GM21360 (cell line): ENCODE results near the gene STMN3.
"Not testable (repeated sequence)": the region's sequence is repeated elsewhere in the genome, so short reads cannot be mapped to it uniquely, and the experiment has no call there.

ENCODE experiments used
- ATAC-seq: cut with Tn5 transposase; IDR thresholded peaks from one replicate; pipeline ENCODE4 v1.9.1; 2021; ENCODE audit warnings: mild to moderate bottlenecking, moderate library complexity; ENCODE audit not compliant: unreplicated experiment

The STMN3 gene

DNA sequence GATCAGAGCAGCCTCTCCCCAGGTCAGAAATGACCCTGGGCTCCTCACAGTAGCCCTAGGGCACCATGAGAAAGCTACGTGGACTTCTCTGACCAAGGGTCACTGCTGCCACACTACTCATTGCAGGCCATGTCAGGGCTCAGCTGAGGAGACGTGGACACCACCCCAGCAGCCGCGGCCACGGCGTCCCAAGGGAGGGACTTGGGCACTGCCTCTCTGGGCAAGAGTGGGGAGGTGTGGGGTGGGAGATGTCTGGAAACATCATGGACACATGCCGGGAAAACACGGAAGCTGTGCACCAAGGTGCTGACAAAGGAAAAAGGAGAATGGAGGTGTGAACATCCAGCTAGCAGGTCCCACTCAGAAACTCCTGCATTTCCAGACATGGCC, 35.4 kb downstream of the STMN3 start:
- ATAC-seq, result no peak

- ATAC-seq, result no peak
Measured at GRCh38 chr20:63617092-63617875, 35.9 kb downstream of the STMN3 start.

DNA sequence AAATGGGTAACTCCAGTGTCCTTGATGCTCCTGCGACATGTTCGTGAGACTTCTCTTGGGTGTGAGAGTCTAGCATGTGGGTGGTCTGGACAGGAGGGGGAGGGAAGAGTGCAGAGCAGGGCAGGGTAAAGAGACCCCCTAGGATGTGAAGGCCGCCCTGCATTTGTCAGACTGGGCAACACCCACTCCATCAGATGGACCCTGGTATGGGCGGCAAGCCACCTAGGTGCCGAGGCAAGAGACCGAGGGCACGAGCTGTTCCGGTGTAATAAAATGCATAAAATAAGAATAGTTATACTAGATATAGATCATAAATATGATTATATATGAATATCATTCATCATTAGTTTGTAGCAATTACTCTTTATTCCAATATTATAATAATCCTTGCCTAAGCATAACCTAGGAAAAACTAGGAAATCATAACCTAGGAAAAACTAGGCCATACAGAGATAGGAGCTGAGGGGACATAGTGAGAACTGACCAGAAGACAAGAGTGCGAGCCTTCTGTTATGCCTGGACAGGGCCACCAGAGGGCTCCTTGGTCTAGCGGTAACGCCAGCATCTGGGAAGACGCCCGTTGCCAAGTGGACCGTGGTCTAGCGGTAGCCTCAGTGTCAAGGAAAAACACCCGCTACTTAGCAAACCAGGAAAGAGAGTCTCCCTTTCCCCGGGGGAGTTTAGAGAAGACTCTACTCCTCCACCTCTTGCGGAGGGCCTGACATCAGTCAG, 39.2 kb downstream of the STMN3 start:
- ATAC-seq, result not testable (repeated sequence)

DNA sequence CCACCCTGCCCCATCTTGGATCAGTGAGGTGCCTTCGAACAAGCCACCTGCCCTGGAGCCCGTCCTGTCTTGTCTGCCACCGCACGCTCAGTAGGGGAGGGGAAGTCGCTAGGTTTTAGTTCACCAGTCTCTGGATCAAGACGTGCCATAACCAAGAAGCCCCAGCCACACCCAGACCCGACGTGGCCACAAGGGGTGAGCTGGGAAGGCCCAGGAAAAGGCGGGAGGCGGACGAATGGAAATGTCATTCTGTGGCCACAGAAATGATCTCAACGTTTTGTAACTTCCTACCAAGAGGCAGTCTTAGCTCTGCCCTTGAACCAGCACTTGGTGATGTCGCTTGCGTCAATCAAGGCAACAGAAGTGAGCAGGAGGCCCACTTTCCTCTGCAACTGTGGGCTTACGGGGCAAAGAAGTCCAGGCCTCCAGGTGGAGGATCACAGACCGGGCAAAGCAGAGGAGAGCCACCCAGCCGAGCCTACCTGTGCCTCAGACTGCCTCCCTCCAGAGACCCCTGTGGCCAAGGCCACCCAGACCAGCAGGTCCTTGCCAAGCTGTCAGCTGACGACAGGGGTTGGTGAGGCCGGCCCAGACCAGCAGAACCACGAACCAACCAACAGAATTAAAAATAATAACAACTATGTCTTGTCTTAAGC, 40.8 kb downstream of the STMN3 start:
- no peak for ATAC-seq

GRCh38 chr20:63611646-63612045, 41.6 kb downstream of the STMN3 start:
- ATAC-seq, result no peak

DNA sequence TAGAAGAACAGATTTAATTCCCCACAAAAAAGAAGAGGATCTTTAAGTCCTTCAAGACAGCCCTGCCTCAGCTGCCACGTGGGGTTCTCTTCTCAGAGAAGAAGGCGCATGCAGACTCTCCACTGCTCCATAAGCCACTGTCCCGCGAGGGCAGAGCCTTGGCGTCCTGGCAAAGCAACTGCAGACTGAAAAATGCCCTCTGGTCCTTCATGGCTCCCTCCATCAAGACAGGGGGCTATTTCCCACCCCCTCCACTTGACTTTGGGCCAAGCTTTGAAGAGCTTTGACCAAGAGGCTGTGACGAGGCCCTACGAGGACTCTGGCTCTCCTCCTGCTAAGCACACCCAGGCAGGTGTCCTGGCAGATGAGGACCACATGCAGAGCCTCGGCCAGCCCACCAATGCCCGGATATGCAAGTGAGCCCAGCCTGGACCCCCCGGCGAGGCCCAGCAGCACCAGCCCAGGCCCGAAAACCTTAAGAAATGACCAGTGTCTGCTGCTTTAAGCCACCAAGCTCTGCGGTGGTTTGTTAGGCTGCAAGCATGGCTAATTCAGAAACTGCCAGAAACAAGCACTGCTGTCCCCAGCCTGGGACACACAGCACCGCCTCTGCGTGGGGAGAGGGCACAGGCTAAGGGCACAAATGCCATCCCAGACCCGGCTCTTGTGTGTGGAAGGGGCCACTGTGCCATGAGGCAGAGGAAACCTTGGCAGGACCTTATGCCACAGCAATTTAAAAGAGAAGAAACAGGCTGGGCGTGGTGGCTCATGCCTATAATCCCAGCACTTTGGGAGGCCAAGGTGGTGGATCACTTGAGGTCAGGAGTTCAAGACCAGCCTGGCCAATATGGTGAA, 42.4 kb downstream of the STMN3 start:
- no peak for ATAC-seq

DNA sequence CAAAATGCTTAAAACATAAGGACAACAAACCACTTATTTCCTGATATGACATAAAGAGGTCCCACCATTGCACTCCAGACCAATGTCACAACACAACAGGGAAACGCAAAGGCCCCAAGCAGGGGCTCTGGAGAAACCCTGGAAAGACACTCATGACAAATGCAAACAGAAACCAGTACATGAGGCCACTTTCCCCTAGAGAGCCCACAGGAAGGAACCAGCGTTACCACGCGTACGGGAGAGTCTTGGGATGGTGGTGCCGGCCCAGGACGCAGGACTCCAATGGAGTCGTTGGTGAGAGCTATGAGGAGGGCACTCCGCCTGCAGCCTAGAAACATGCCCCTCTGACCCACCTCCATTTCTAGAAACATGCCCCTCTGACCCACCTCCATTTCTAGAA, 46.5 kb downstream of the STMN3 start:
- ATAC-seq, result no peak

- no peak for ATAC-seq
Measured at GRCh38 chr20:63602321-63602720, 50.9 kb downstream of the STMN3 start.

DNA sequence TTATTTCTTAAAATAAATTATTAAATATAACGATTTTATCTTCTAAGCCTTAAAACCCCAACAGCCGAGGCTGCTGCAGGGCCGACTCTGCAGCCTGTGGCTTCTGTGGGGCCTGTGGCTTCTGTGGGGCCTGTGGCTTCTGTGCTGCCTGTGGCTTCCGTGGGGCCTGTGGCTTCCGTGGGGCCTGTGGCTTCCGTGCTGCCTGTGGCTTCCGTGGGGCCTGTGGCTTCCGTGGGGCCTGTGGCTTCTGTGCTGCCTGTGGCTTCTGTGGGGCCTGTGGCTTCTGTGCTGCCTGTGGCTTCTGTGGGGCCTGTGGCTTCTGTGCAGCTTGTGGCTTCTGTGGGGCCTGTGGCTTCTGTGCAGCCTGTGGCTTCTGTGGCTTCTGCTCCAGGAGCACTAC, 51.5 kb downstream of the STMN3 start:
- ATAC-seq, result not testable (repeated sequence)

GRCh38 chr20:63599396-63600050, 53.7 kb downstream of the STMN3 start:
- ATAC-seq, result no peak

DNA sequence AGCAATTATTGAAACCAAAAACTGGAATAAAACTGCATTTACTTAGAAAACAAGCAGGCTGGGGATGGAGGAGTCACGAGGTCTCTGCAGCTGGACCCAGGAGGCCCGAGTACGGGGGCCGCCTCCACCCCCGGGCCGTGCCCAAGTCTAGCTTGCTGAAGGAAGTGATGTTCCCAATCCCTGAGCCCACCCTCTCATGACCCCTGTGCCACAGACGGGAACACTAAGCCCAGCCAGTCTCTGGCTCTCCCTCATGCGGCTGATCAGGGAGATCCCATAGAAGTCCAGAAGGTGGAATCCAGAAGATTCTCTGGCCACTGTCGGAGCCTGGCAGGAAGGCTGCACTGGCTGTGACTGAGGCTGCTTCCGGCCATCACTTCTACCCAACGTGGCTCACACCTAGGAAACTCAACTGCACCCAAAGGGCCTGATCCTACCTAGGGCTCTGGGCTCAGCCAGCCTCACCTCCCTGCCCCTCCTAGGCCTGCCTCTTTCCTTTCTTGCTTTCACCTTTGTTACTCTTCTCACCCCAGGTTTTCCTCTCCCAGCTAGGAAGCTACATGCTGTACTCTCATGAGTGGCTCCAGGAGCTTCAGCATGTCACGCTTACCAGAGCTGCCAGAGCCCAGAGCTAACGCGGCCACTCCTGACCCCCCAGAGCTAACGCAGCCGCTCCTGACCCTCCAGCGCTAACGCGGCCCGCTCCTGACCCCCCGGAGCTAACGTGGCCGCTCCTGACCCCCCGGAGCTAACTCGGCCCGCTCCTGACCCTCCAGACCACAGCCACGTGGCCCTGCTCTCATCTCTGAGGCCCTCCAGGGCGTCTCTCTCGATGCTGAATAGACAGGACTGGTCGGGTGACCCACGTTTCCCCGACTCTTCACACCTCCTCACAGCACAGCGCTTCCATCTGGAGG, 54.5 kb downstream of the STMN3 start:
- no peak for ATAC-seq

- no peak for ATAC-seq
Measured at GRCh38 chr20:63597651-63598478, 55.4 kb downstream of the STMN3 start.

DNA sequence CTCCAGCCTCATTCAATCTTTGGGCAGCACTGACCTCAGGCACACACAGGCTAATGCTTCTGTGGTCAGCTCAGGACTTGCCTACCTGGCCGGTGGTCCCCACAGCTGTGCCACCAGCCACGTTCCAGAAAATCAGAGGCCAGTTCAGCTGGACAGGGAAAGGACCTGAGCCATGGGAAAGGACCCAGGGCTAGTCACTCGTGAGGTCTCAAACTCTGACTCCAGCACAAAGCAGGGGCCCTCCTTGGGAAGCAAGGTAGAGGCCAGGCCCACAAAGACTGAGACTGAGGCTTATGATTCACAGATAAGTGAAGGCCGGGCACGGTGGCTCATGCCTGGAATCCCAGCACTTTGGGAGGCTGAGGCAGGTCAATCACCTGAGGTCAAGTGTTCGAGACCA, 56.8 kb downstream of the STMN3 start:
- no peak for ATAC-seq

GRCh38 chr20:63595416-63596127, 57.7 kb downstream of the STMN3 start:
- no peak for ATAC-seq

DNA sequence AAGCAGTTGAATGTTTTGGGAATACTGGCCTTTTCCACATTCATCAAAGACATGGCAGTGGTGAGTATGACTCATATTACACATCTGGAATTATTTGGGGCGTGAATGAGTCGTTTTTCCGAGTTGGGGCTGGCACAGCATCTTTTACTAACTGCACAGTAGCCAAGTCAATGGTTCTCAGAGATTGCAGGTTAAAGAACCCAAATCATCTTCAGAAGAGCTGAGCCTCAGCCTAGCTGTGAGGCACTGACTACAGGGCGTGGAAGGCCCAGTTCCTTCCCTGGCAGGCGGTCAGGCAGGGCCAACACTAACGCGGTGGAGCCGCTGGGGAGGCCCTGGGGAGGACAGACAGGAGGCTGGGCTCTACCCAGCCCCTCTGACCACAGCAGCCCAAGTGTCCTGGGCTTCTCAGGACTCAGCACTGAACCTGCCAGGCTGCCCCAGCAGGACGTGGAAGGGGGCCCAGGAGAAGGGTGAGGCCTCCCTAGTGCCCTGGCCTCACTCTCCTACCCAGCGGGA, 59.1 kb downstream of the STMN3 start:
- ATAC-seq, result no peak

GRCh38 chr20:63592661-63593060, 60.6 kb downstream of the STMN3 start:
- ATAC-seq, result no peak

DNA sequence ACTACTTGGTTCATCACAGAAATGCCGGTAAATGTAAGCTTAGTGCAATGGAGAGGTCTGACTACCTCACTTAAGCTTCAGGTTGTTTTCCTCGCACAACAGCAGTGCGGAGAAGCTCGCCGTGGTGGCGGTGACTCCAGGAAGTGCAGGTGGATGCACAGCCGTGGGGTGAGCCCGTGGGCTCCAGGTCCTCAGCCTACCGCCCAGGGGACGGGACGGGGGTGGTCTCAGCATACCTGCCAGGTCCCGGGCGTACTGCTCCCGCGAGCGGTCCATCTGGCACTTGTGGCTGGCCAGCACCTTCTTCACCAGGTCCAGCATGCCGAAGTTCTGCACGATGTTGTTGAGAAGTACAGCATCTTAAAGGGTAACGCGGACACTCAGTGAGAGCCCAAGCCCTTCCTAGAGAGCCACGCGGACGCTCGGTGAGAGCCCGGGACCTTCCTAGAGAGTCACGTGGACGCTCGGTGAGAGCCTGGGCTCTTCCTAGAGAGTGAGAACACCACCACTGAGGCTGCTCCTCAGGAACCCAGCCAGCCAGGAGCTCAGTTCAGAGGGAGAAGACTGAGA, 61.4 kb downstream of the STMN3 start:
- ATAC-seq, result no peak
